ENCODE measurements around the gene ABHD12B.

DNA sequence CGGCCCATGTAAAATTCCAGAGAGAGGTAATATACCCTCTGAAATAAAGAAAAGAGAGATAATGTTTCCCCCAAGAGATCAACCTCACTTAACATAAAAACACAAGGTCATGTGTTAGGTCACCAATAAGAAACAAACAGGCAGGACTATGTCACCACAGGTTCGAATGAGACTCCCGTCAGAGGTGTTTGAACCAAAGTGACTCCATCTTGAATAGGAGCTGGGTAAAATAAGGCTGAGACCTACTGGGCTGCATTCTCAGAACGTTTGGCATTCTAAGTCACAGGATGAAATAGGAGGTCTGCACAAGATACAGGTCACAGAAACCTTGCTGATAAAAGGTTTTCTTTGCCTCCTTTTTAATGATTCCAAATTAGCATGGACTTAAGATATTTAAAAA lies 65.9 kb downstream of the ABHD12B start:
- no peak for TF ChIP-seq EZH2 (IDR thresholded peaks at IDR 0.05)
- TF ChIP-seq POLR2AphosphoS5 (IDR thresholded peaks at IDR 0.05; ENCODE audit: borderline replicate concordance, low read depth, low read length), result no peak

Data from SK-N-MC (cell line).